ENCODE measurements around the gene NUP35. TPM values are rescaled to one million over a fixed set of nuclear protein-coding genes. Genes with fewer than 3 reads are reported as not detected.
A peak's percentile ranks its signal among the peaks of the same experiment; 100 is the strongest.

NUP35 gene
- total and polyA plus RNA-seq, 2 experiments from 2014 or later = 15.7 to 22.6 TPM

GRCh38 chr2:183113630-183114029 is 10.6 kb upstream of the NUP35 start:
- Histone ChIP-seq H3K4me3 (no peak overlapping the region), H3K9me3 (ENCODE audit: low read depth) (no peaks in the 10 kb centered on the region), H3K79me2 (no peaks in the 10 kb centered on the region), H3K9me2 (replicated peaks; ENCODE audit: insufficient read depth) (no peaks in the 10 kb centered on the region), H3K4me1 (ENCODE audit: insufficient read depth) (no peaks in the 10 kb centered on the region), H3K27ac (no peak overlapping the region), H3K4me2 (no peak overlapping the region), H2AFZ (no peak overlapping the region), H4K20me1 (ENCODE audit: insufficient read depth, poor library complexity, severe bottlenecking) (no peaks in the 10 kb centered on the region), H3K36me3 (replicated peaks; ENCODE audit: insufficient read depth, low read depth) (no peaks in the 10 kb centered on the region), H3K27me3 (no peaks in the 10 kb centered on the region)
- TF ChIP-seq EZH2 (IDR thresholded peaks at IDR 0.05; ENCODE audit: borderline replicate concordance) (no peak), EZH2phosphoT487 (IDR thresholded peaks at IDR 0.05; ENCODE audit: low read depth, severe bottlenecking, unreplicated experiment) (no peak)
- TF ChIP-seq, protein P1, sequence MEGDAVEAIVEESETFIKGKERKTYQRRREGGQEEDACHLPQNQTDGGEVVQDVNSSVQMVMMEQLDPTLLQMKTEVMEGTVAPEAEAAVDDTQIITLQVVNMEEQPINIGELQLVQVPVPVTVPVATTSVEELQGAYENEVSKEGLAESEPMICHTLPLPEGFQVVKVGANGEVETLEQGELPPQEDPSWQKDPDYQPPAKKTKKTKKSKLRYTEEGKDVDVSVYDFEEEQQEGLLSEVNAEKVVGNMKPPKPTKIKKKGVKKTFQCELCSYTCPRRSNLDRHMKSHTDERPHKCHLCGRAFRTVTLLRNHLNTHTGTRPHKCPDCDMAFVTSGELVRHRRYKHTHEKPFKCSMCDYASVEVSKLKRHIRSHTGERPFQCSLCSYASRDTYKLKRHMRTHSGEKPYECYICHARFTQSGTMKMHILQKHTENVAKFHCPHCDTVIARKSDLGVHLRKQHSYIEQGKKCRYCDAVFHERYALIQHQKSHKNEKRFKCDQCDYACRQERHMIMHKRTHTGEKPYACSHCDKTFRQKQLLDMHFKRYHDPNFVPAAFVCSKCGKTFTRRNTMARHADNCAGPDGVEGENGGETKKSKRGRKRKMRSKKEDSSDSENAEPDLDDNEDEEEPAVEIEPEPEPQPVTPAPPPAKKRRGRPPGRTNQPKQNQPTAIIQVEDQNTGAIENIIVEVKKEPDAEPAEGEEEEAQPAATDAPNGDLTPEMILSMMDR (IDR thresholded peaks at IDR 0.05; ENCODE audit: poor library complexity) = no peak
- WGBS (ENCODE audit: low lambda C conversion rate, missing lambda C conversion rate) = 71% methylated on average over 2 of the region's 2 CpGs
- no peak for DNase-seq (ENCODE audit: low spot score)

DNA sequence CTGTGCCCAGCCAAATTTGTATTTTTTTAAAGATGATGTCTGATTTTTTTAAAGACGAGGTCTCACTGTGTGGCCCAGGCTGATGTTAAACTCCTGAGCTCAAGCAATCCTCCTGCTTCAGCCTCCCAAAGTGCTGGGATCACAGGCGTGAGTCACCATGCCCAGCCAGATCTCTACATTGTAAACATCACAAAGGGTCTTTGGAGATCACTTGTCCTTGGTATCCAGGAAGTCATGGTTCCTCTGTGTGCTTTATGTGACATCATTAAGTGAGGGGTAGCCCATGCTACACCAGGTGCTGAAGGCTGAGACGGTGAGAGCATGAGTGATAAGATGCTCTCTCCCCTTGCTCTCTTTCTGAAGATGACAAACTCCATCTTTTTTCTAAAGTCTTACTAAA is 7.0 kb upstream of the NUP35 start:
- Histone ChIP-seq H3K27ac (no peak overlapping the region), H3K36me3 (replicated peaks; ENCODE audit: insufficient read depth, low read depth) (no peaks in the 10 kb centered on the region), H3K79me2 (no peaks in the 10 kb centered on the region), H3K4me2 (no peak overlapping the region), H3K9me2 (replicated peaks; ENCODE audit: insufficient read depth) (no peaks in the 10 kb centered on the region), H3K4me3 (no peak overlapping the region), H3K4me1 (ENCODE audit: insufficient read depth) (no peaks in the 10 kb centered on the region), H3K27me3 (no peaks in the 10 kb centered on the region), H2AFZ (no peak overlapping the region), H3K9me3 (ENCODE audit: low read depth) (no peaks in the 10 kb centered on the region), H4K20me1 (ENCODE audit: insufficient read depth, poor library complexity, severe bottlenecking) (no peaks in the 10 kb centered on the region)
- TF ChIP-seq, protein P1 (IDR thresholded peaks at IDR 0.05; ENCODE audit: poor library complexity) = no peak
- TF ChIP-seq EZH2phosphoT487 (IDR thresholded peaks at IDR 0.05; ENCODE audit: low read depth, severe bottlenecking, unreplicated experiment) (no peak), EZH2 (IDR thresholded peaks at IDR 0.05; ENCODE audit: borderline replicate concordance) (no peak)
- 70% methylated on average over 3 of the region's 3 CpGs for WGBS (ENCODE audit: low lambda C conversion rate, missing lambda C conversion rate)
- DNase-seq (ENCODE audit: low spot score) = no peak

DNA sequence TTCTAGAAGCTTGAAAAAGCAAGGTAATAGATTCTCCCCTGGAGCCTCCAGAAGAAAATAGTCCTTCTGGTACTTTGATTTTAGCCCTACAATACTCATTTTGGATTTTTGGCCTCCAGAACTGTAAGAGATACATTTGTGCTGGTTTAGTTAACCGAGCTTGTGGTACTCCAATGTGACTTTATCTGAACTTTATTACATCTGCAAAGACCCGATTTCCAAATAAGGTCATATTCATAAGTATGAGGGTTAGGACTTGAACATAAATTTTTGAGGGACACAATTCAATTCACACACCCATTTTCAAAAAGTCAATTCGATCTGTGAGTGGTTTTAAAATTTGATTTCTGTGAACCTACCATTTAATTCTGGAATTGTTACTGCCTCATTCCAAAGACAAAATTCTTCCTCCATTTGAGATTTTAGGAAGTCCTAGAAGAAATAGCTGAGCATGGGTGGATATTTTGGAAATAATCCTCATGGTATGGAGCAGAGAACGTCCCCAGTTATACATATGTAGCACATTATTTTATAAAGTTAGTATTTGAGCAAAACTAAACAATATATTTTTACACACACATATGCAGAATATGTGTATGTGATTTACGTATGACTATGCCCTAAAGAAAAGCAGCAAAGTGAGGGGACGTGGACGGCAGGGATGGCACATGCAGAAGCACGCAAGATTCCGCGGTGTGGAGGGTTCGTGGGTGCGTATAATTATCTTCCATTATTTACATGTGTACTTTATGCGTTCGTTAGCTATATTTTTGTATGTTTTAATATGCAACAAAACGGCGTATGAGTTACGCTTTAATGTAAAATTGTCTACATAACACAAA is 905 bp upstream of the NUP35 start:
- Histone ChIP-seq H3K4me1 (ENCODE audit: insufficient read depth) (peaks cover 6% of the 10 kb centered on the region), H3K4me3 (peak overlapping the region; percentile 59), H4K20me1 (ENCODE audit: insufficient read depth, poor library complexity, severe bottlenecking) (no peaks in the 10 kb centered on the region), H3K9me2 (replicated peaks; ENCODE audit: insufficient read depth) (no peaks in the 10 kb centered on the region), H3K4me2 (peak overlapping the region; percentile 74), H3K79me2 (peaks cover 32% of the 10 kb centered on the region), H2AFZ (peak overlapping the region; percentile 98), H3K9me3 (ENCODE audit: low read depth) (no peaks in the 10 kb centered on the region), H3K36me3 (replicated peaks; ENCODE audit: insufficient read depth, low read depth) (no peaks in the 10 kb centered on the region), H3K27ac (peak overlapping the region; percentile 96), H3K27me3 (no peaks in the 10 kb centered on the region)
- 46% methylated on average over 17 of the region's 17 CpGs for whole genome bisulfite sequencing (ENCODE audit: low lambda C conversion rate, missing lambda C conversion rate)
- no peak for DNase-seq (ENCODE audit: low spot score)
- TF ChIP-seq, protein P1 (IDR thresholded peaks at IDR 0.05; ENCODE audit: poor library complexity) = no peak
- TF ChIP-seq EZH2phosphoT487 (IDR thresholded peaks at IDR 0.05; ENCODE audit: low read depth, severe bottlenecking, unreplicated experiment) (no peak), EZH2 (IDR thresholded peaks at IDR 0.05; ENCODE audit: borderline replicate concordance) (no peak)

Measured in hepatocyte (in vitro differentiated cells).